ENCODE measurements around the gene SQOR.

SQOR gene

DNA sequence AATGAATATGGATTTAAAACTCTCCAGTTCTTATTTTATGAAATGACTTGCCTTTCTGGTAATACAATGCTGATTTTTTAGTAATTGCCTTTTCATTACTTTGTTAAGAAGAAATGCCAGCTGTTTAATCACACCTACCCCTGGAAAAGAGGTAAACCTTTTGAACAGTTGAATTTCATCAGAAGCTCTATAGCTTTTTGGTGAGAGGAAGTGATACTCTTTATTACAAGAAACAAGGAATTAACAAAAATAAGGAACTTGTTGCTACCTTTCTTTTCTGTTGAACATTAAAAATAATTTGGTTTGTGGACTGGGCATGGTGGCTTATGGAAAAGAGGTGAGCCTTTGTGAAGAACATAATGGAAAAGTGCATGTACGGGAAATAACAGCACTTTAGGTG, 28.0 kb upstream of the SQOR start:
- Histone ChIP-seq H3K9me3 (ENCODE audit: control insufficient read depth, insufficient read depth, low read length) (no peaks in the 10 kb centered on the region), H3K4me1 (ENCODE audit: insufficient read depth, low read length) (no peaks in the 10 kb centered on the region), H3K9ac (ENCODE audit: low read depth, low read length) (no peak overlapping the region), H3K36me3 (ENCODE audit: insufficient read depth, low read length) (no peaks in the 10 kb centered on the region)

GRCh38 chr15:45611305-45611704, 23.5 kb upstream of the SQOR start:
- Histone ChIP-seq H3K4me1 (ENCODE audit: insufficient read depth, low read length) (no peaks in the 10 kb centered on the region; the same call in 1 of the 2 replicates), H3K9me3 (ENCODE audit: control insufficient read depth, insufficient read depth, low read length) (no peaks in the 10 kb centered on the region), H3K9ac (ENCODE audit: low read depth, low read length) (no peak overlapping the region), H3K36me3 (ENCODE audit: insufficient read depth, low read length) (no peaks in the 10 kb centered on the region)

DNA sequence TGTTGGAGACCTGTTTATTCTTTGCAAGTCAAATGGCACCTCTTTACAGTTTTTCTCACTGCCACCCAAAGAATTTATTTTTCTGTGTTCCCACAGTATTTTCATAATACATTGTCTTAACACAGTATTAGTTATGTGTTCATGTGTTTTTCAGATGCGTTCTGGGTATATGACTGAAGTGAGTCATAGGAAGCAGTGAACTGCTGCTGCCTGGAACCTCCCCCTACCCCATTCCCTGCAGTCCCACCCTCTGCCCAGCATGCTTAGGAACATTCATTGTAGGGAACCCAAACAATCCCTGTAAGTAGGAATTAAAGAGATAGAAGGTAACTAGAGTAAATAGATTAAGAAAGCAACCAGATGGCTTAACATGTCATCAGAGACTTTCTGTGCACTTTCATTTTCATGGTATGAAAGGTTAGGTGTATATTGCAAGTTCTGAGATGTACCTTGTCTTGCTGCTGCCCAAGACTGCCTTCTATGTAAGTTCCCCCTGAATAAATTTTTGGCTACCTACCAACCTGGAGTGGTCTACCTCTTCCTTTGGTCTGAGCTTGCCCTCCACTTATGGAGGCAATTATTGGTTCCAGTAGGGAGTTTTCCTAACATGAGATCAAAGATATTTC, 21.9 kb upstream of the SQOR start:
- H3K9me3 ChIP-seq (ENCODE audit: control insufficient read depth, insufficient read depth, low read length), result no peaks in the 10 kb centered on the region
- H3K9ac ChIP-seq (ENCODE audit: low read depth, low read length), result no peak overlapping the region
- H3K4me1 ChIP-seq (ENCODE audit: insufficient read depth, low read length), result peaks cover 8% of the 10 kb centered on the region; the same call in 1 of the 2 replicates
- no peaks in the 10 kb centered on the region for H3K36me3 ChIP-seq (ENCODE audit: insufficient read depth, low read length)

GRCh38 chr15:45616901-45617323, 17.9 kb upstream of the SQOR start:
- Histone ChIP-seq H3K36me3 (ENCODE audit: insufficient read depth, low read length) (no peaks in the 10 kb centered on the region), H3K9ac (ENCODE audit: low read depth, low read length) (no peak overlapping the region), H3K9me3 (ENCODE audit: control insufficient read depth, insufficient read depth, low read length) (no peaks in the 10 kb centered on the region), H3K4me1 (ENCODE audit: insufficient read depth, low read length) (peaks cover 8% of the 10 kb centered on the region; the same call in 1 of the 2 replicates)

DNA sequence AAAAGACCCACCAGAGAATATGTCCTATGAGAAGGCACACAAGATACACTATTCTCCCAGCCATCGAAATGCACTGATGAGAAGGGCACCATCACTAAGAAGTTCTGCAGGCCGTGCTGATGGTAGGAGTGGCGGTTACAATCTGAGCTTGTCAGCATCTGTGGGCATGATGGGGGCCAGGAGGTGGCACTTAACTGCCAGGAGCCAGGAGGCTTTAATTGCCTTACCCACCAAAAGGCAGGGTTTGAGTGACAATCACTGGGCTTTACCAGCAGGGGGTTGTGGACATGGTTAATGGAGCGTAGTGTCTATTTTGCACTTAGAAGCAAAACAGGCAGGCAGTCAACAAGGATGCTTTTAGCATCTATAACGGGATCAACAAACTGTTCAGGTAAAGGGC, 16.0 kb upstream of the SQOR start:
- H3K9ac ChIP-seq (ENCODE audit: low read depth, low read length), result no peak overlapping the region
- peaks cover 8% of the 10 kb centered on the region; the same call in 1 of the 2 replicates for H3K4me1 ChIP-seq (ENCODE audit: insufficient read depth, low read length)
- H3K36me3 ChIP-seq (ENCODE audit: insufficient read depth, low read length), result no peaks in the 10 kb centered on the region
- H3K9me3 ChIP-seq (ENCODE audit: control insufficient read depth, insufficient read depth, low read length), result no peaks in the 10 kb centered on the region

DNA sequence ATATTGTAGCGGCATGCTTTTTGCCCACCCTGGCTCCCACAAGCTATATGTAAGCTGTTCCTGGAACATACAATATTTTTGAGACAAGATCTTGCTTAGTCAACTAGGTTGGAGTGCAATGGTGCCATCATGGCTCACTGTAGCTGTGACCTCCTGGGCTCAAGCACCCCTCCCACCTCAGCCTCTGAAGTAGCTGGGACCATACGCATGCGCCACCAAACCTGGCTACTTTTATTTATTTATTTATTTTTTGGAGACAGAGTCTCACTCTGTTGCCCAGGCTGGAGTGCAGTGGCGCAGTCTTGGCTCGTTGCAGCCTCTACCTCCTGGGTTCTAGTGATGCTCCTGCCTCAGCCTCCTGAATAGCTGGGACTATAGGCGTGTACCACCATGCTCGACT, 6.7 kb upstream of the SQOR start:
- no peaks in the 10 kb centered on the region for H3K36me3 ChIP-seq (ENCODE audit: insufficient read depth, low read length)
- peaks cover 14% of the 10 kb centered on the region; the same call in 1 of the 2 replicates for H3K9me3 ChIP-seq (ENCODE audit: control insufficient read depth, insufficient read depth, low read length)
- no peak overlapping the region for H3K9ac ChIP-seq (ENCODE audit: low read depth, low read length)

GRCh38 chr15:45630917-45631691, 3.7 kb upstream of the SQOR start:
- Histone ChIP-seq H3K36me3 (ENCODE audit: insufficient read depth, low read length) (no peaks in the 10 kb centered on the region), H3K9ac (ENCODE audit: low read depth, low read length) (no peak overlapping the region)

More for the DNA sequence above, 6.7 kb upstream of the SQOR start:
- H3K4me1 ChIP-seq (ENCODE audit: insufficient read depth, low read length), result no peaks in the 10 kb centered on the region

DNA sequence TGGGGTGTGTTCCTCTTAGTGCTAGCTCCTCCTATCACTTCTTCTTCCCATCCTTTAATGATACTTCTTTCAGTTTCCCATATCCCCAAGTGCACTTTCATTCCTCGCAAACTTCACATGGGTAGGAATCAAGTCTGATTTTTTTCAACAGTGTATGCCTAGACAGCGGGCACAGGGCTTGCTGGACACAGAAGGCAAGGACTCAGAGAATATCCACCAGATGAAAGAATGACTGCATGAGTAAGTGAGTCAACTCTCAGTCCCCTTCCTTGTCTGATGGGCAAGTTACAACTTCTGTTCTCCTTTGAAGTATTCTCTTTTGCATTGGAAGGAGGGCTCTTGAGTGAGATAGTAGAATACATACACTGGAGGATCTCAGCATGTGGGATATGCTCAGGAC, 3.1 kb upstream of the SQOR start:
- Histone ChIP-seq H3K9me3 (ENCODE audit: control insufficient read depth, insufficient read depth, low read length) (peaks cover 10% of the 10 kb centered on the region; the same call in 1 of the 2 replicates), H3K9ac (ENCODE audit: low read depth, low read length) (0 out of 2 replicates have a peak overlapping the region, but pooled peaks have one; percentile 6)

More at GRCh38 chr15:45630917-45631691, 3.7 kb upstream of the SQOR start:
- Histone ChIP-seq H3K4me1 (ENCODE audit: insufficient read depth, low read length) (no peaks in the 10 kb centered on the region), H3K9me3 (ENCODE audit: control insufficient read depth, insufficient read depth, low read length) (peaks cover 10% of the 10 kb centered on the region; the same call in 1 of the 2 replicates)

DNA sequence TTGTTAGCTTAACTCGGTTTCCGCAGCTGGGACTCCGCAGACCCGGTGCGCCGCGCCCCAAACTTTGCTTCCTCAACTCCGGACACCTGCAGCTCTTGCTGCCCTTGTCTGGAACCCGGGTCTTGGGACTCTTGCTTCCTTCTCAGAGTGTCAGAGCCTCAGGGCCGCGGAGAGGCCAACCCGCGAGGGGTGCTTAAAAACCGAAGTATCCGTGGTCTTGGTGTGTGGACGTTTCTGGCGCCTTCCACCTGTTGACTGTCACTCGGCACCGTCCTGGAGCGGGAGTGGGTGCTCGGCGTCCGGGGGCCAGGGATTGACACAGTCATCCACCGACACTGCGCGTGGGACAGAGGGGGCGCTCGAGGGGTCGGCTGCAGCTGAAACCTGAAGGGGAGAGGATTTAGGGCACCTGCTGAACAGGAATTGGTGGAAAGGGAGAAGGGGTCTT, 386 bp downstream of the SQOR start:
- peak overlapping the region; percentile 67; the same call in 1 of the 2 replicates for H3K9ac ChIP-seq (ENCODE audit: low read depth, low read length)
- H3K36me3 ChIP-seq (ENCODE audit: insufficient read depth, low read length), result no peaks in the 10 kb centered on the region
- no peaks in the 10 kb centered on the region for H3K9me3 ChIP-seq (ENCODE audit: control insufficient read depth, insufficient read depth, low read length)
- H3K4me1 ChIP-seq (ENCODE audit: insufficient read depth, low read length), result no peaks in the 10 kb centered on the region

More for the DNA sequence above, 3.1 kb upstream of the SQOR start:
- Histone ChIP-seq H3K4me1 (ENCODE audit: insufficient read depth, low read length) (no peaks in the 10 kb centered on the region), H3K36me3 (ENCODE audit: insufficient read depth, low read length) (no peaks in the 10 kb centered on the region)

DNA sequence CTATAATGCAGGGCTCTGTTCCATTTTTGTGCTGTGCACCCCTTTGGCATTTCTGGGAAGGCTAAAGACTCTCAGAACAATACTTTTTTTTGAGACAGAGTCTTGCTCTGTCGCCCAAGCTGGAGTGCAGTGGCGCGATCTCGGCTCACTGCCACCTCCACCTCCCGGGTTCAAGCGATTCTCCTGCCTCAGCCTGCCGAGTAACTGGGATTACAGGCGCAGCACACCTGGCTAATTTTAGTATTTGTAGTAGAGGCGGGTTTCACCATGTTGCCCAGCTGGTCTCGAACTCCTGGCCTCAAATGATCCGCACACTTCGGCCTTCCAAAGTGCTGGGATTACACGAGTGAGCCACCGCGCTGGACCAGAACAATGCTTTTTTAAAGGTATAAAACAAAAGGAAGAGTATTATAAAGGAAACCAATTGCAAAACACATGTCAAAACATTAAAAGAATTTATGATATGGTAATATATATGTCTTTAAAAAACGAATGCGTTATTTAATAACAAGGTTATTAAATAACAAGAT, 999 bp downstream of the SQOR start:
- Histone ChIP-seq H3K9ac (ENCODE audit: low read depth, low read length) (peak overlapping the region; percentile 67; the same call in 1 of the 2 replicates), H3K9me3 (ENCODE audit: control insufficient read depth, insufficient read depth, low read length) (no peaks in the 10 kb centered on the region), H3K36me3 (ENCODE audit: insufficient read depth, low read length) (no peaks in the 10 kb centered on the region), H3K4me1 (ENCODE audit: insufficient read depth, low read length) (no peaks in the 10 kb centered on the region)

GRCh38 chr15:45637141-45637540, 2.3 kb downstream of the SQOR start:
- Histone ChIP-seq H3K9ac (ENCODE audit: low read depth, low read length) (no peak overlapping the region), H3K4me1 (ENCODE audit: insufficient read depth, low read length) (no peaks in the 10 kb centered on the region), H3K9me3 (ENCODE audit: control insufficient read depth, insufficient read depth, low read length) (no peaks in the 10 kb centered on the region), H3K36me3 (ENCODE audit: insufficient read depth, low read length) (no peaks in the 10 kb centered on the region)

GRCh38 chr15:45637552-45638033, 2.8 kb downstream of the SQOR start:
- H3K4me1 ChIP-seq (ENCODE audit: insufficient read depth, low read length), result no peaks in the 10 kb centered on the region
- H3K9ac ChIP-seq (ENCODE audit: low read depth, low read length), result no peak overlapping the region
- no peaks in the 10 kb centered on the region for H3K36me3 ChIP-seq (ENCODE audit: insufficient read depth, low read length)
- no peaks in the 10 kb centered on the region for H3K9me3 ChIP-seq (ENCODE audit: control insufficient read depth, insufficient read depth, low read length)

DNA sequence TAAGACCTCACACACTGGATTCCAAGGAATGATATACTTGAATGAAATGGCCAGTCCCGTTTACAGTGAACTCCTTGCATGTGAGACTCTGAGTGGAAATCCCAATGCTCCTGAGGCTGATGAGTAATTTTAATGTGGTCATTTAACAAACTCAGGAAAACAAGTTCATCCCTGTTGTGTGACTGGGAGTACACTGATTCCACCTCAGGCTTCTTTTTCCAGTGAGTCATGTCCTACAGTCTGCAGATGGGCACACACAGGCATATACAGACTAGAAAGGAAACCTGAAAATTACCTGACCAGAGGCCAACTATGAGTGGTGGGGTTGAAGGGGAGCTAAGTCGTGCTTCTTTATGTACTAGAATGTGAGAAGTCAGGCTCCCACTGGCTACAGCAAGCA, 5.8 kb downstream of the SQOR start:
- Histone ChIP-seq H3K36me3 (ENCODE audit: insufficient read depth, low read length) (no peaks in the 10 kb centered on the region), H3K9ac (ENCODE audit: low read depth, low read length) (no peak overlapping the region), H3K9me3 (ENCODE audit: control insufficient read depth, insufficient read depth, low read length) (no peaks in the 10 kb centered on the region), H3K4me1 (ENCODE audit: insufficient read depth, low read length) (no peaks in the 10 kb centered on the region)

DNA sequence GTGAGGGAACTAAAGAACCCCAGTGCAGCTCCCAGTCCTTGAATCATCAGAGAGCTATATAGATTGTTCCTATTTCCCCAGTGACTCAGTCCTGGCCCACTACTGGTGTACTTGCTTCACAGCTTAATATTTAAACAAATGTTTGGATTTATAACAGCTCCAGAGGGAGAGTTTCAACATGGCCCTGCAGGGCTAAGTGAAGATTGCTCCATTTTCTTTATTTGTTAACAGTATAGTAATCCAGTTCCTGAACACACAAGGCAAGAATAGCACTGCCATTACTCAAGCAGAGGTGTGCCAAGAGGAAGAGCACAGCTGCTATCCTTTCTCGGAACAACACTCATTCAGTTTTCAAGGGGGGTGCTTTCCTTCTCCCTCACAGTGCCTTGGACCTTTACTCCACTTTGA, 6.5 kb downstream of the SQOR start:
- H3K9ac ChIP-seq (ENCODE audit: low read depth, low read length), result no peak overlapping the region
- no peaks in the 10 kb centered on the region for H3K9me3 ChIP-seq (ENCODE audit: control insufficient read depth, insufficient read depth, low read length)
- no peaks in the 10 kb centered on the region for H3K4me1 ChIP-seq (ENCODE audit: insufficient read depth, low read length)
- no peaks in the 10 kb centered on the region for H3K36me3 ChIP-seq (ENCODE audit: insufficient read depth, low read length)

Measured in ES-I3 (cell line).